DND-41 (cell line): ENCODE data around the gene TMEM9.

Experiments used
- ATAC-seq: fragments of 200-7000 bp; cut with Tn5 transposase; 3 replicates; pipeline ENCODE4 v1.9.1; 2021; ENCODE audit warnings: low read depth; ENCODE audit not compliant: insufficient read depth
- DNase-seq: peaks from one replicate; pipeline ENCODE4 v3.0.0-alpha.2; 2020
- H2AFZ ChIP-seq: 2 replicates; pipeline ENCODE4 v1.6.0; 2012; ENCODE audit warnings: low read depth, low read length
- H3K27ac ChIP-seq: 2 replicates; pipeline ENCODE4 v1.5.1; 2012; ENCODE audit warnings: low read length, inconsistent platforms
- H3K27me3 ChIP-seq: fragments of 200-600 bp; sonication (generic); 2 replicates; pipeline ENCODE4 v1.6.0; 2012; ENCODE audit warnings: low read length, mild to moderate bottlenecking, inconsistent platforms; ENCODE audit not compliant: insufficient read depth, poor library complexity
- H3K36me3 ChIP-seq: 2 replicates; pipeline ENCODE4 v1.5.1; 2012; ENCODE audit warnings: low read length, inconsistent platforms; ENCODE audit not compliant: insufficient read depth
- H3K4me1 ChIP-seq: 2 replicates; pipeline ENCODE4 v1.5.1; 2012; ENCODE audit warnings: mild to moderate bottlenecking, low read length; ENCODE audit not compliant: insufficient read depth
- H3K4me2 ChIP-seq: 2 replicates; pipeline ENCODE4 v1.6.0; 2012; ENCODE audit warnings: mild to moderate bottlenecking, moderate library complexity, low read length, inconsistent platforms; ENCODE audit not compliant: insufficient read depth
- H3K4me3 ChIP-seq, 2 experiments: fragments of 200-600 bp in 1 of 2; shearing (Covaris generic) in 1 of 2; 2 replicates each; pipeline ENCODE4 v1.5.1; 2012 to 2016; ENCODE audit warnings: inconsistent platforms in 2 of 2, low read length in 2 of 2, mild to moderate bottlenecking in 2 of 2, low read depth in 1 of 2, moderate library complexity in 1 of 2
- H3K79me2 ChIP-seq: 2 replicates; pipeline ENCODE4 v1.6.0; 2012; ENCODE audit warnings: low read length, inconsistent platforms; ENCODE audit not compliant: insufficient read depth
- H3K9ac ChIP-seq: 2 replicates; pipeline ENCODE4 v1.6.0; 2012; ENCODE audit warnings: low read depth, mild to moderate bottlenecking, inconsistent platforms, low read length, moderate library complexity
- H3K9me3 ChIP-seq: 2 replicates; pipeline ENCODE4 v1.5.1; 2012; ENCODE audit warnings: low read length, moderate library complexity, mild to moderate bottlenecking, inconsistent platforms; ENCODE audit not compliant: insufficient read depth, severe bottlenecking
- H4K20me1 ChIP-seq: 2 replicates; pipeline ENCODE4 v1.6.0; 2012; ENCODE audit warnings: low read length; ENCODE audit not compliant: insufficient read depth
- EZH2 ChIP-seq: IDR thresholded peaks from 3 replicates; pipeline ENCODE4 v1.6.1; 2012; ENCODE audit warnings: borderline replicate concordance, low read depth, mild to moderate bottlenecking, moderate library complexity, low read length, inconsistent platforms; ENCODE audit not compliant: severe bottlenecking
- TF ChIP-seq, protein P1 (sequence below): IDR thresholded peaks from 2 replicates; pipeline ENCODE4 v1.5.1; 2012; ENCODE audit warnings: borderline replicate concordance, low read length, moderate library complexity, mild to moderate bottlenecking; ENCODE audit not compliant: poor library complexity, severe bottlenecking; ENCODE audit errors: extremely low read depth

The TMEM9 gene

DNA sequence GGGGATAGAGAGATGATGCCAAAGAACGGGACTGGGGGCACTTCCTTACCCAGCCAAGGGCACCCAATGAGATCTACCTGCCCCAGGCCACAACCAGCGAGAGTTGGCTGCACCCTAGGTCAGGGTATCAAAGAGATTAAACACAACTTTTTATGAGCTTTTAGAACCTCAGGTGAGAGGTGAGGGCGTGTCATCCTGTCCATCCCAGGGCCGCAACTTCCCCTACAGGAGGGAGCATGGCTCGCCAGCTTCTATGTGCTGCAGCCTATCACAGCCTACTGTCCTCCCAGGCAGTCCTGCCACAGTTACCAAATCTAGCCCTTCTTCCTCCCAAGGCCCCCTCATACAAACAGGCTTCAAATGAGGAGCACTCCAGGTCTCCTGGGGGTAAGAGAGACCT, 12.9 kb downstream of the TMEM9 start:
- no peak for DNase-seq
- no peak overlapping the region for H3K4me2 ChIP-seq
- no peaks in the 10 kb centered on the region for H3K27me3 ChIP-seq
- H3K27ac ChIP-seq = no peak overlapping the region
- no peaks in the 10 kb centered on the region for H3K79me2 ChIP-seq
- no peak overlapping the region for H3K4me3 ChIP-seq
- no peak overlapping the region for H2AFZ ChIP-seq
- peaks cover 88% of the 10 kb centered on the region for H3K36me3 ChIP-seq
- no peak overlapping the region for H3K9ac ChIP-seq
- TF ChIP-seq, protein P1, sequence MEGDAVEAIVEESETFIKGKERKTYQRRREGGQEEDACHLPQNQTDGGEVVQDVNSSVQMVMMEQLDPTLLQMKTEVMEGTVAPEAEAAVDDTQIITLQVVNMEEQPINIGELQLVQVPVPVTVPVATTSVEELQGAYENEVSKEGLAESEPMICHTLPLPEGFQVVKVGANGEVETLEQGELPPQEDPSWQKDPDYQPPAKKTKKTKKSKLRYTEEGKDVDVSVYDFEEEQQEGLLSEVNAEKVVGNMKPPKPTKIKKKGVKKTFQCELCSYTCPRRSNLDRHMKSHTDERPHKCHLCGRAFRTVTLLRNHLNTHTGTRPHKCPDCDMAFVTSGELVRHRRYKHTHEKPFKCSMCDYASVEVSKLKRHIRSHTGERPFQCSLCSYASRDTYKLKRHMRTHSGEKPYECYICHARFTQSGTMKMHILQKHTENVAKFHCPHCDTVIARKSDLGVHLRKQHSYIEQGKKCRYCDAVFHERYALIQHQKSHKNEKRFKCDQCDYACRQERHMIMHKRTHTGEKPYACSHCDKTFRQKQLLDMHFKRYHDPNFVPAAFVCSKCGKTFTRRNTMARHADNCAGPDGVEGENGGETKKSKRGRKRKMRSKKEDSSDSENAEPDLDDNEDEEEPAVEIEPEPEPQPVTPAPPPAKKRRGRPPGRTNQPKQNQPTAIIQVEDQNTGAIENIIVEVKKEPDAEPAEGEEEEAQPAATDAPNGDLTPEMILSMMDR = no peak
- no peak for TF ChIP-seq EZH2
- H4K20me1 ChIP-seq = peaks cover 16% of the 10 kb centered on the region
- H3K4me1 ChIP-seq = no peaks in the 10 kb centered on the region
- ATAC-seq = no peak
- H3K9me3 ChIP-seq = no peaks in the 10 kb centered on the region

GRCh38 chr1:201140941-201141260, 13.4 kb downstream of the TMEM9 start:
- Histone ChIP-seq H3K27me3 (no peaks in the 10 kb centered on the region), H3K36me3 (peaks cover 88% of the 10 kb centered on the region), H3K4me3 (no peak overlapping the region), H2AFZ (no peak overlapping the region), H3K79me2 (no peaks in the 10 kb centered on the region), H4K20me1 (peaks cover 16% of the 10 kb centered on the region), H3K4me1 (no peaks in the 10 kb centered on the region), H3K27ac (no peak overlapping the region), H3K9me3 (no peaks in the 10 kb centered on the region), H3K4me2 (no peak overlapping the region), H3K9ac (no peak overlapping the region)
- DNase-seq = no peak
- no peak for ATAC-seq
- TF ChIP-seq, protein P1 = no peak
- no peak for TF ChIP-seq EZH2

DNA sequence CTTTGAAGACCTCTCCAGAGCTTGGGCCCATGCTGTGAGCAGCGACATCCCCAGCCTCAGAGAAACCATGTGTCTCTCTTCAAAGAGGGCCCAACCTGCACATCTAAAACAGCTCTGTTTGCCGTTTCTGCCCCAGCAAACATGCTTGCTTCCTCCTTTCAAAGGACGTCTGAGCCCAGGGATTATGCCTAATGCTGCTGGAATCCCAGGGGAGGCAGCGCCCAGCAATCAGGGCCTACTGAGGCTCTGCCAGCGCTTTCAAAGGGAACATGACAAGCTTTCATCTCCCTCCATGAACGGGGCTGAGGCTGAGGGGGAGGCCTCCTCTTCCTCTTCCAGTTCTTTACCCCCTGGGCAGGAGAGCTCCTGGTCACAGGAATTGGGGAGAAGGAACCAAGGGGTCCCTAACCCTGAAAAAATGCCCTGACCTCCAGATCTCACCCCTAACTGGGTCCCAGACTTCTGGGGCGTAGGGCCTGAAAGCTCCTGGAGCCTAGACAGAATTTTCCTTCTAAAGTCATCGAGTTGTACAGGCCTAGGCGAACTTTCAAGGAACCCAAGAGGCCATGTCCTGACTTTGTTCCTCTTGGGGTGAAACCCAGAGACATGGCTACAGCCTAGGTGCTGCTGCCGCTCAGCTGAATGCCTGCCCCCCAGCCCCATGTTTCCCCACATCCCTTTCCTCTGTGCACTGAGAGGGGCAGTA, 13.9 kb downstream of the TMEM9 start:
- Histone ChIP-seq H3K4me3 (no peak overlapping the region), H3K9me3 (no peaks in the 10 kb centered on the region), H3K9ac (no peak overlapping the region), H3K27me3 (no peaks in the 10 kb centered on the region), H2AFZ (no peak overlapping the region), H3K4me1 (no peaks in the 10 kb centered on the region), H3K4me2 (no peak overlapping the region), H3K27ac (no peak overlapping the region), H4K20me1 (peaks cover 16% of the 10 kb centered on the region), H3K79me2 (no peaks in the 10 kb centered on the region), H3K36me3 (peaks cover 88% of the 10 kb centered on the region)
- DNase-seq (no peak), ATAC-seq (peak; percentile 29; the same call in 1 of the 3 replicates)
- TF ChIP-seq, protein P1 = no peak
- TF ChIP-seq EZH2 = no peak

DNA sequence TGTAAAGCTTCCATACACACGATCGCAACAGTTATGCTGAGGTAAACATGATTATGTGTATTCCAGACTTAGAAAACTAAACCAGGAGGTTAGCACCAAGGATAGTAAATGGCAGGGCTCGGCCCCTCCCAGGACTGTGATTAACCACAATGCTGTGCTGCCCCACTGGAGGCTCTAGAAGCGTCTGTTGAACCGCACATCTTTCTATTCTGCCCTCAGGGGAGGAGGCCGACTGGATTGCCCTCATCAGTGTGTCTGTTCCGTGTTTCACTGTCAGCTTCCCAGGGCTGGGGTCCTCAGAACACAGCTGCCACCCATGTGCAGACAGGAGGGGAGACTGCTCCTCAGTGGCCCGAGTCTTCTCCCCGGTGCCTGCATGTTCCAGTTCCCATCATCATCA, 14.5 kb downstream of the TMEM9 start:
- peaks cover 16% of the 10 kb centered on the region for H4K20me1 ChIP-seq
- H3K9ac ChIP-seq = no peak overlapping the region
- no peak overlapping the region for H3K27ac ChIP-seq
- DNase-seq (no peak), ATAC-seq (no peak)
- no peaks in the 10 kb centered on the region for H3K27me3 ChIP-seq
- H3K4me2 ChIP-seq = no peak overlapping the region
- TF ChIP-seq, protein P1 = no peak
- TF ChIP-seq EZH2 = no peak
- H3K4me3 ChIP-seq = no peak overlapping the region
- H3K9me3 ChIP-seq = no peaks in the 10 kb centered on the region
- H3K36me3 ChIP-seq = peaks cover 88% of the 10 kb centered on the region
- no peaks in the 10 kb centered on the region for H3K4me1 ChIP-seq
- H2AFZ ChIP-seq = no peak overlapping the region
- H3K79me2 ChIP-seq = no peaks in the 10 kb centered on the region
